NOMO-1 (cell line): ENCODE data around the gene GATB.

Experiments used
- DNase-seq, 2 experiments: peaks; one replicate each; lab custom pipeline; 2025; ENCODE audit not compliant: unreplicated experiment in 2 of 2; lab: John Stamatoyannopoulos, UW

The GATB gene

GRCh38 chr4:151624626-151625565, 135.9 kb downstream of the GATB start:
- no peak for DNase-seq
